Measurements from ENCODE around the gene STK10. TPM values are rescaled to one million over a fixed set of nuclear protein-coding genes. Genes with fewer than 3 reads are reported as not detected.

The STK10 gene
- total and polyA plus RNA-seq, 2 donors (not counting 1 experiment from before 2014, with no cell fraction given): 97.9 to 253 TPM

DNA sequence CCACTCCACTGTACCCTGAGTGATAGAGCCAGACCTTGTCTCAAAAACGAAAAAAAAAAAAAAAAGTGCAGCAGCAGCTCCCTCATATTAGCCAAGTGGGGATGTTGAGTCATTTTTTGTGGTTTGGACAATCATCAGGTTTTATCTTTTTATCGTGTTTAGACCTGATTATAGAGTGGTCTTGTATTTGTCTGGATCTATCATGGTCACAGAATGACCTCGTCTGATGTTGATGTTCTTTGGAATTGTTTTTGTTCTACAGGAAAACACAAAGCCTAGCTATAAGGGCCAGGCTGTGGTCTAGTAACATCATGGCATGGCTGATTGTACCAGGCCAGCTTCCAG is 179.9 kb downstream of the STK10 start:
- Histone ChIP-seq H2AFZ (ENCODE audit: insufficient read depth, low read depth, low read length, poor library complexity, severe bottlenecking) (no peak overlapping the region), H4K20me1 (ENCODE audit: control insufficient read depth, insufficient read depth, low read length, poor library complexity, severe bottlenecking) (peaks cover 2% of the 10 kb centered on the region), H3K27ac (ENCODE audit: low read length in 2 of 2) (no peak overlapping the region), H3K4me1 (ENCODE audit: control insufficient read depth in 2 of 2, insufficient read depth in 2 of 2, low read length in 2 of 2) (peaks cover 29 to 32% of the 10 kb centered on the region in 2 donors), H3K79me2 (ENCODE audit: control insufficient read depth, insufficient read depth, low read length) (peaks cover 48% of the 10 kb centered on the region), H3K9me3 (ENCODE audit: control extremely low read depth in 1 of 3, control insufficient read depth in 2 of 3, insufficient read depth in 1 of 3, low read length in 2 of 3) (no peaks in the 10 kb centered on the region), H3K36me3 (replicated peaks in 1 of 2; ENCODE audit: control extremely low read depth in 1 of 2, control insufficient read depth in 1 of 2, extremely low read depth in 1 of 2, insufficient read depth in 2 of 2, low read length in 1 of 2) (no peaks in the 10 kb centered on the region), H3K4me3 (ENCODE audit: control extremely low read depth in 1 of 5, extremely low read depth in 1 of 5, insufficient read depth in 1 of 5, low read depth in 2 of 5, low read length in 4 of 5) (no peak overlapping the region), H3K9ac (ENCODE audit: low read length) (no peak overlapping the region), H3K4me2 (replicated peaks; ENCODE audit: low read depth, low read length, poor library complexity, severe bottlenecking) (peak overlapping the region; percentile 81), H3K27me3 (replicated peaks in 1 of 4; ENCODE audit: control extremely low read depth in 1 of 4, control insufficient read depth in 3 of 4, insufficient read depth in 4 of 4, low read length in 3 of 4) (no peaks in the 10 kb centered on the region)
- ATAC-seq (ENCODE audit: low read depth): no peak
- TF ChIP-seq, protein P1, sequence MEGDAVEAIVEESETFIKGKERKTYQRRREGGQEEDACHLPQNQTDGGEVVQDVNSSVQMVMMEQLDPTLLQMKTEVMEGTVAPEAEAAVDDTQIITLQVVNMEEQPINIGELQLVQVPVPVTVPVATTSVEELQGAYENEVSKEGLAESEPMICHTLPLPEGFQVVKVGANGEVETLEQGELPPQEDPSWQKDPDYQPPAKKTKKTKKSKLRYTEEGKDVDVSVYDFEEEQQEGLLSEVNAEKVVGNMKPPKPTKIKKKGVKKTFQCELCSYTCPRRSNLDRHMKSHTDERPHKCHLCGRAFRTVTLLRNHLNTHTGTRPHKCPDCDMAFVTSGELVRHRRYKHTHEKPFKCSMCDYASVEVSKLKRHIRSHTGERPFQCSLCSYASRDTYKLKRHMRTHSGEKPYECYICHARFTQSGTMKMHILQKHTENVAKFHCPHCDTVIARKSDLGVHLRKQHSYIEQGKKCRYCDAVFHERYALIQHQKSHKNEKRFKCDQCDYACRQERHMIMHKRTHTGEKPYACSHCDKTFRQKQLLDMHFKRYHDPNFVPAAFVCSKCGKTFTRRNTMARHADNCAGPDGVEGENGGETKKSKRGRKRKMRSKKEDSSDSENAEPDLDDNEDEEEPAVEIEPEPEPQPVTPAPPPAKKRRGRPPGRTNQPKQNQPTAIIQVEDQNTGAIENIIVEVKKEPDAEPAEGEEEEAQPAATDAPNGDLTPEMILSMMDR (IDR thresholded peaks at IDR 0.05): no peak
- TF ChIP-seq EZH2 (IDR thresholded peaks at IDR 0.05; ENCODE audit: borderline replicate concordance, insufficient read depth, low read depth, low read length, poor library complexity, severe bottlenecking): no peak
- Mint-ChIP-seq H3K27me3 (no peaks in the 10 kb centered on the region), H3K27ac (no peak overlapping the region), H3K4me1 (peaks cover 35% of the 10 kb centered on the region), H3K9me3 (ENCODE audit: insufficient read depth) (no peaks in the 10 kb centered on the region), H3K4me3 (peak overlapping the region; percentile 61)
- WGBS (ENCODE audit: insufficient coverage): 81% methylated on average over 2 of the region's 3 CpGs
- intact Hi-C loops (cut with micrococcal nuclease): loop anchor here (5.0 to 10.0 kb wide), 3 partner anchors 767 to 1137 kb away; partner anchors contain the start of genes BNIP1, CREBRF and DUSP1
- no peak for DNase-seq
- ChIA-PET CTCF (interaction anchor here (0.9 to 11.5 kb wide), 5 partner anchors 25 to 98 kb away, joined by 3 to 130 read pairs (median 6); no protein-coding TSS in a partner anchor), POLR2A (interaction anchor here (0.7 kb wide), 1 partner anchor 93 kb away, joined by 6 read pairs; no protein-coding TSS in a partner anchor)
